ENCODE data around the gene MOSMO. TPM values are rescaled to one million over a fixed set of nuclear protein-coding genes. Genes with fewer than 3 reads are reported as not detected.
"Not testable (repeated sequence)": the region's sequence is repeated elsewhere in the genome, so short reads cannot be mapped to it uniquely, and the experiment has no call there.

The MOSMO gene
- polyA plus RNA-seq, 3 donors = 0.95 to 9.1 (median 2.5) TPM

GRCh38 chr16:22034503-22034902 lies 26.6 kb downstream of the MOSMO start:
- no peak overlapping the region for H3K4me3 ChIP-seq (replicated peaks in 1 of 3; ENCODE audit: low read depth in 2 of 3, low read length in 3 of 3)
- no peak overlapping the region for H2AFZ ChIP-seq (ENCODE audit: insufficient read depth, low read depth, low read length, poor library complexity, severe bottlenecking)
- H3K36me3 ChIP-seq (replicated peaks in 1 of 2; ENCODE audit: control insufficient read depth in 1 of 2, insufficient read depth in 2 of 2, low read length in 2 of 2) = peaks cover 2 to 39% of the 10 kb centered on the region in 2 donors
- WGBS (ENCODE audit: insufficient coverage) = no CpG with 5 or more reads among the region's 3 CpGs
- no peak overlapping the region for H3K4me2 ChIP-seq (replicated peaks; ENCODE audit: extremely low read depth, low read length, poor library complexity, severe bottlenecking)
- Mint-ChIP-seq H3K4me1 (peaks cover 10% of the 10 kb centered on the region), H3K27ac (peak overlapping the region in 1 of 7 donors; percentile 36), H3K9me3 (peaks cover 0 to 11% (median 10%) of the 10 kb centered on the region in 7 donors), H3K4me3 (no peak overlapping the region), H3K36me3 (peaks cover 36 to 51% of the 10 kb centered on the region in 2 donors), H3K27me3 (ENCODE audit: low read depth in 3 of 3) (peaks cover 0 to 2% (median 0%) of the 10 kb centered on the region in 3 donors)
- no peak for DNase-seq
- no peak overlapping the region for H3K27ac ChIP-seq (ENCODE audit: low read depth in 1 of 2, low read length in 2 of 2)
- H3K9ac ChIP-seq (ENCODE audit: insufficient read depth, low read length, poor library complexity, severe bottlenecking) = no peak overlapping the region
- peaks cover 7 to 10% of the 10 kb centered on the region in 2 donors for H3K9me3 ChIP-seq (replicated peaks in 1 of 2; ENCODE audit: control insufficient read depth in 1 of 2, insufficient read depth in 1 of 2, low read length in 2 of 2)
- H3K4me1 ChIP-seq (ENCODE audit: control insufficient read depth in 1 of 2, insufficient read depth in 2 of 2, low read length in 2 of 2) = peaks cover 4 to 6% of the 10 kb centered on the region in 2 donors
- peaks cover 3% of the 10 kb centered on the region for H3K79me2 ChIP-seq (ENCODE audit: insufficient read depth, low read length)
- peaks cover 3% of the 10 kb centered on the region for H4K20me1 ChIP-seq (ENCODE audit: insufficient read depth, low read length)
- intact Hi-C loops (cut with micrococcal nuclease) = no loop called here
- no peak for TF ChIP-seq CTCF (IDR thresholded peaks at IDR 0.05)
- H3K27me3 ChIP-seq (ENCODE audit: control insufficient read depth in 2 of 2, insufficient read depth in 2 of 2, low read length in 2 of 2) = no peaks in the 10 kb centered on the region

- no peak overlapping the region for H3K9ac ChIP-seq (ENCODE audit: insufficient read depth, low read length, poor library complexity, severe bottlenecking)
- no peak overlapping the region for H2AFZ ChIP-seq (ENCODE audit: insufficient read depth, low read depth, low read length, poor library complexity, severe bottlenecking)
- Mint-ChIP-seq H3K27ac (no peak overlapping the region), H3K4me3 (no peak overlapping the region), H3K9me3 (peaks cover 0 to 11% (median 10%) of the 10 kb centered on the region in 7 donors), H3K4me1 (peaks cover 10% of the 10 kb centered on the region), H3K36me3 (peaks cover 31 to 46% of the 10 kb centered on the region in 2 donors), H3K27me3 (ENCODE audit: low read depth in 3 of 3) (peaks cover 0 to 2% (median 0%) of the 10 kb centered on the region in 3 donors)
- intact Hi-C loops (cut with micrococcal nuclease) = no loop called here
- H3K4me3 ChIP-seq (replicated peaks in 1 of 3; ENCODE audit: low read depth in 2 of 3, low read length in 3 of 3) = no peak overlapping the region
- WGBS (ENCODE audit: insufficient coverage) = no CpG with 5 or more reads among the region's 2 CpGs
- peaks cover 2 to 38% of the 10 kb centered on the region in 2 donors for H3K36me3 ChIP-seq (replicated peaks in 1 of 2; ENCODE audit: control insufficient read depth in 1 of 2, insufficient read depth in 2 of 2, low read length in 2 of 2)
- H3K4me2 ChIP-seq (replicated peaks; ENCODE audit: extremely low read depth, low read length, poor library complexity, severe bottlenecking) = no peak overlapping the region
- H4K20me1 ChIP-seq (ENCODE audit: insufficient read depth, low read length) = peaks cover 3% of the 10 kb centered on the region
- no peak overlapping the region for H3K27ac ChIP-seq (ENCODE audit: low read depth in 1 of 2, low read length in 2 of 2)
- TF ChIP-seq CTCF (IDR thresholded peaks at IDR 0.05) = no peak
- DNase-seq = no peak
- H3K79me2 ChIP-seq (ENCODE audit: insufficient read depth, low read length) = peaks cover 3% of the 10 kb centered on the region
- H3K4me1 ChIP-seq (ENCODE audit: control insufficient read depth in 1 of 2, insufficient read depth in 2 of 2, low read length in 2 of 2) = peaks cover 4 to 6% of the 10 kb centered on the region in 2 donors
- peaks cover 7 to 10% of the 10 kb centered on the region in 2 donors for H3K9me3 ChIP-seq (replicated peaks in 1 of 2; ENCODE audit: control insufficient read depth in 1 of 2, insufficient read depth in 1 of 2, low read length in 2 of 2)
- no peaks in the 10 kb centered on the region for H3K27me3 ChIP-seq (ENCODE audit: control insufficient read depth in 2 of 2, insufficient read depth in 2 of 2, low read length in 2 of 2)
Observed at GRCh38 chr16:22035153-22035552, 27.2 kb downstream of the MOSMO start.

- H3K9me3 Mint-ChIP-seq; H3K27me3 Mint-ChIP-seq (ENCODE audit: low read depth in 3 of 3); H3K36me3 Mint-ChIP-seq; H3K27ac Mint-ChIP-seq; H3K4me3 Mint-ChIP-seq; H3K9me3 ChIP-seq (replicated peaks in 1 of 2; ENCODE audit: control insufficient read depth in 1 of 2, insufficient read depth in 1 of 2, low read length in 2 of 2); H3K4me1 Mint-ChIP-seq; H3K27ac ChIP-seq (ENCODE audit: low read depth in 1 of 2, low read length in 2 of 2); H3K36me3 ChIP-seq (replicated peaks in 1 of 2; ENCODE audit: control insufficient read depth in 1 of 2, insufficient read depth in 2 of 2, low read length in 2 of 2); DNase-seq; H3K9ac ChIP-seq (ENCODE audit: insufficient read depth, low read length, poor library complexity, severe bottlenecking); H3K79me2 ChIP-seq (ENCODE audit: insufficient read depth, low read length); intact Hi-C loops (cut with micrococcal nuclease); H3K4me3 ChIP-seq (replicated peaks in 1 of 3; ENCODE audit: low read depth in 2 of 3, low read length in 3 of 3); H3K4me1 ChIP-seq (ENCODE audit: control insufficient read depth in 1 of 2, insufficient read depth in 2 of 2, low read length in 2 of 2); H3K4me2 ChIP-seq (replicated peaks; ENCODE audit: extremely low read depth, low read length, poor library complexity, severe bottlenecking); H4K20me1 ChIP-seq (ENCODE audit: insufficient read depth, low read length); H3K27me3 ChIP-seq (ENCODE audit: control insufficient read depth in 2 of 2, insufficient read depth in 2 of 2, low read length in 2 of 2); H2AFZ ChIP-seq (ENCODE audit: insufficient read depth, low read depth, low read length, poor library complexity, severe bottlenecking): not testable (repeated sequence)
- WGBS (ENCODE audit: insufficient coverage) = no CpG with 5 or more reads among the region's 3 CpGs
Observed at GRCh38 chr16:22043882-22044281, 36.0 kb downstream of the MOSMO start.

Data from CD14-positive monocyte (primary cell).